Brain pericyte (primary cell): ENCODE measurements around the gene CNIH1.
"Not testable (repeated sequence)": the region's sequence is repeated elsewhere in the genome, so short reads cannot be mapped to it uniquely, and the experiment has no call there.

Experiments
- DNase-seq: peaks from one replicate; pipeline ENCODE4 v3.0.0-alpha.2; 2012; ENCODE audit warnings: low read depth, low spot score

Gene CNIH1

DNA sequence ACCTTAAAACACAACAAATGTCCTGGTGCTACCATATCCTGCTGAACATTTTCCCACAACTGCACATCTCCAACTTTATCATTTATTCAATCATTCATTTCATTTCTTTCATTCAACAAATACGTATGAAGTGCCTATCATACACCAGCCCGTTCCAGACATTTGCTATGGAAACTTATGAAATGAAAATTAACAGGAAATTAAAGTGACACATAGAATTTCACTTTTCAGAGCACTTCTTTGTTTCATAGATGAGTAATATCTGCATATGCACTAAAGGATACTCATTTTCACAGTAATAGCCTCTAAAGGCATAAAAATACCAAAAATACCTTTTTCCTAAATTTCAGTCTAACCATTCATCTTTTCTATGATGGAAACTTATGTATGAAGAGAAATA lies 12.6 kb downstream of the CNIH1 start:
- DNase-seq: no peak

DNA sequence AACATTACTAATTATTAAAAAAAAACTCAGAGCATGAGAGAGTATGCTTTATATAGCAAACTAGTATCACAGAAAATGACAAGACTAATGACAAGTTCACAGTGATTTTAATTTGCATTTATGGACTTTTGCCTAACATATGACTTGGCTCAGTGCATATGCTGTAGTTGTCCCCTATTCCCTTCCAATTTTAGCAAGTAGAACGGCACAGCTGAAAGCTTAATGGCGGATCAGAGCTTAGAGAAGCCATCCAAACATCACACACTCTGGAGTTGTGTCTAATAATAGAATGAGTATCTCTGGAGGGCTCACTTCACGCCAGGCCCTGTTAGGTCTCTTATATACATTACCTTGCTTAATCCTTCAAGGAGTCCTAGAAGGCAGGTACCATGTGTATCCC lies 13.3 kb downstream of the CNIH1 start:
- DNase-seq: no peak

DNA sequence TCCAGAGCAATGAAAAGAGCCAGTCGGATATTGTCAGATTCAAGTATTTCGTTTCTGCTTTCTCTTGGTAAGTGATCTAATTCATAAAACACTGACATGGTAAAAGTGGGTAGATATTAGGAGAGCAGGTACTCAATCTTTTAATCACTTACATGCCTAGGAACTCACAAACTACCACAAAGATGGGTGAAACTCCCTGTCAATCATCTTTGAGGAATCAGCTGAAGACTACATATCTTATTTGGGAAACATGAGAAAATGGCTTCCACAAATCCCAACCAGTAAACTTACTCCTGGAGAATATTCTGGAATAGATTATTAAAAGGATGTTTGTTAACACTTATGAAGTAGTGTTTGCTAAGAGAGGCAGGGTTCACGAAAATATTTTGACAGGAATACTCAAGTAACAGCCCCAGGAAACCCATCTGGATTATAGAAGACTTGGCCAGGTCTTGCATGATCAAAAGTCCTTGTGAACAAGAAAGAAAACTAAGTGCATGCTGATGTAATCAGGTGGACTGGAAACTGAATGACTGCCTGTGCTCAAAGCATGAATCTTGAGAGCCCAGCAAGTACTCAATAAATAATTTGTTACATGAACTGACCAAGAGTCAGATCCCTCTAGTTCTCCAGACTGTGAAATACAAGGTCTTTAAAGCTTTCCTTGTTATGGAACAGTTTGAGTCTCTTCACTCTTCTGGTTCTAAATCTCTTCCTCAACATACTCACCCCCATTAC lies 15.5 kb downstream of the CNIH1 start:
- DNase-seq: no peak

DNA sequence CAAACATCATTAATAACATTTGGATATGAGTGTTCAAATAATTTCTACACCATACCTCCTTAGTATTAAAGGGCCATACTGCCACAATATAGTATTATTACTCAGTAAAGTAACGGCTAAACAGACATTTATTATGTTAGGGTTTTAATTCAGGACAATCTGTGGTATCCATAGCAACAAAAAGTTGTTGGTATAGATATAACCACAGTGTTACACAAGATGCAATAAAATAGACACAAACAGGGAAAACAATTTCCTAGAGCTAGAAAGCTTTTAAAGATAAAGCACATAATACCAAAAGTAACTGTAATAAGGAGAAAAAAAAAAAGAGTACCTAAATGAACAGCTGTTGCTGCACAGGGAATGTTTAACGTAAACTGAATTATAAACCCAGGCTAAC lies 16.1 kb downstream of the CNIH1 start:
- no peak for DNase-seq

DNA sequence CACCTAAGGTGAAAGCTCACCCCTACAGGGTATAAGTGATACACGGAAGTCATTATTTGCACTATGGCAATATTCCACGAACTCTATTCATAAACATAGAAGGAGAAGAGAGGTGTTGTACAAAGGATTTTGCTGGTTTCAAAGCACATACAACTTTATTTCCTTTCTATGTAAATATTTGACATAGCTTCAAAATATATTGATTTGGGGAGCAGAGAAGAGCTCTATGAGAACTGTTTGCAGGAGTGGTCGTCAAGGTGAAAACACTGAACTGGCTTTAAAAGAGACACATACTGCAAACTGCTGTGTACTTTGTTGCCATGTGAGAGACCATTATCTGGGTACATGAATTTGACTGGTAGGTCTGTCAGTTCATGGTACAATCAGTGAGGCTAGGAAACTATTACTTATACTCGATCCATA lies 16.7 kb downstream of the CNIH1 start:
- DNase-seq: no peak

DNA sequence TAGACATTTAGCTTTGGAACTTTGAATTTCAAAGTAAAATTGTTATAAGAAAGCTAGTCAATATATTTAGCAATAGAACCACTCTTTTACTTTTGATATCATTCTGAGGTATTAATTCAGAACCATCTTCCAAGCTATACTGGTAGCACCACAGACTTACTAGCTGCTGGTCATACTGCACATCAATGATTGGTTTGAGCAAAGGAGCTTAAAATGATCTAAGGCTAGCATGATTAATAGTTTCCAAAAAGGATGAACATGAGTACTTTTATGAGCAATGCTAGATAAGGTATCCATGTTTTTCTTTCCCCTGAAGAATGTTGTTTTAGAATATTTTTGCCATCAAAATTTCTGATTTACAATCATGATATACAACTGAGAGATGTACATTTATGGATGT lies 17.2 kb downstream of the CNIH1 start:
- no peak for DNase-seq

DNA sequence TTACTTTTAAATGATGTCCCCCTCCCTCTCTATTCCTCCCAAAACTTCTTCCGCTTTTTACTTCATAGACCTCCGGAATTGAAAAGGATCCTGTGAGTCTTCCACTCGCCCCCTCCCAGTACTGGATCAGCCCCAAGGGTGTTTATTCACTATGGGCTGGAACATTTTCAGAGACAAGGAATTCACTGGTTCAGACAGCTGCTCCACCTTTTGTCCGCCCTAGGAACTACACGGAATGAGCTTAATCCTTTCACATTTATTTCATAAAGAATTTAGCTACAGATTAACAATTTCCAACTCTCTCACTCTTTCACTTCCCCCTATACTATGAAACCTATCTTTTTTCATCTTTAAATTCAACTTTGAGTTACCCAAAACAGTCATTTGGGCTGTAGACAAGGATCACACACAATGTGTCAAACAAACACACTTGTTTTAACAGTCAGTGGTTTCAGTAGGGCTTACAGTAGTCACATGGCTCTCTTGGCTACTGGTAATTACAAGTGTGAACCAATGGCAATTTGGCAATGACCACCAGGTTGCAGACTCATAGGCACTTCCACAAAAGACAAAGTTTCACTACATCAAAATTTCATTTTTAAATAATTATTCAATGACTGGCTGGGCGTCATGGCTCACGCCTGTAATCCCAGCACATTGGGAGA lies 20.6 kb downstream of the CNIH1 start:
- DNase-seq: no peak

DNA sequence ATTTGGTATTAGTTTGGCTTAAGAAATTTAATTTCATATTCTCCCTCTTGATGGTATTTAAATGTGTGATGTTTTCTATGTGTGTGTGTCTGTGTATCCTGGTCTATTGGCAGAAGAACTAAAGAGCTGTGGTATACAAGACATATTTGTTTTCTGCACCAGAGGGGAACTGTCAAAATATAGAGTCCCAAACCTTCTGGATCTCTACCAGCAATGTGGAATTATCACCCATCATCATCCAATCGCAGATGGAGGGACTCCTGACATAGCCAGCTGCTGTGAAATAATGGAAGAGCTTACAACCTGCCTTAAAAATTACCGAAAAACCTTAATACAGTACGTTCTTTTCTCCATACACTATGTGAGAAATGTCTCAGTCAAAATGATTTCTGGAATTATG lies 29.8 kb downstream of the CNIH1 start:
- DNase-seq: no peak

DNA sequence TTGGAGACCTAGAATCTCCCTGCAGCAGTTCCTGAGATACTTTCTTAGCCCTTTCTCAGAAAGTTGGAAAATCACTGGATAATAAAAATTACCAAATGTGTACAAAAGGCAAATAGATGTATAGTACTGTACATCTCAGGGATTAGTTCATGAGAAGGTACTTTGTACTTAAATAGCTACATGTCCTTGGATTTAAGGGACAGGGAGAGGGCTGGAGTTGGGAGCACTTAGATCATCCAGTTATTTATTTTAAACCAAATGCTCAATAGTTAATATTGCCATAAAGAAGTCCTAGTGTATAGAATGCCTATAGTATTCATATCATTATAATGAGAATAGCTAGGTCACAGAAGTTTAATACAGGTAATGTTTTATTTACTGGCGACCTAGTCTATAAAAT lies 31.0 kb downstream of the CNIH1 start:
- DNase-seq: no peak

DNA sequence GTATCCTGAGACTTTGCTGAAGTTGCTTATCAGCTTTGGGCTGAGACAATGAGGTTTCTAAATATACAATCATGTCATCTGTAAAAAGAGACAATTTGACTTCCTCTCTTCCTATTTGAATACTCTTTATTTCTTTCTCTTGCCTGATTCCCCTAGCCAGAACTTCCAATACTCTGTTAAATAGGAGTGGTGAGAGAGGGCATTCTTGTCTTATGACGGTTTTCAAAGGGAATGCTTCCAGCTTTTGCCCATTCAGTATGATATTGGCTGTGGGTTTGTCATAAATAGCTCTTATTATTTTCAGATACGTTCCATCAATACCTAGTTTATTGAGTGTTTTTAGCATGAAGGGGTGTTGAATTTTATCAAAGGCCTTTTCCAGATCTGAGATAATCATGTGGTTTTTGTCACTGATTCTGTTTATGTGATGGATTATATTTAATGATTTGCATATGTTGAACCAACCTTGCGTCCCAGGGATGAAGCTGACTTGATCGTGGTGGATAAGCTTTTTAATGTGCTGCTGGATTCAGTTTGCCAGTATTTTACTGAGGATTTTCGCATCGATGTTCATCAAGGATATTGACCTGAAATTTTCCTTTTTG lies 37.7 kb downstream of the CNIH1 start:
- DNase-seq: not testable (repeated sequence)

DNA sequence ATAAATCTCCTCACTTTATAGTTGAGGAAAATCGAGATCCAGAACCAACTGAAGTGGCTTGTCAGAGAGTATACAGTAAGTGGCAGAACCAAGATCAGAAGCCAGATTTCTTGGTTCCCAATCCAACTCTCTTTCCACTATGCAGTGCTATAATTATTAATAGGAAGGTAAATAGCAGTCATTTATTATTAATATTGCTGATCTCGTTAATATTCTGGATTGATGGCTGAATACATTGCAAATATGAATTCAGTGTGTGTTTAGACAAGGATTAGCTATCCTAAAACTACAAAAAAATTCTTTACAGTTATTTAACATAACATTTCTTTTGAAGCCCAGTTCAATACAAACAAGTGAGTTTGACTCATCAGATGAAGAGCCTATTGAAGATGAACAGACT lies 41.6 kb downstream of the CNIH1 start:
- no peak for DNase-seq

DNA sequence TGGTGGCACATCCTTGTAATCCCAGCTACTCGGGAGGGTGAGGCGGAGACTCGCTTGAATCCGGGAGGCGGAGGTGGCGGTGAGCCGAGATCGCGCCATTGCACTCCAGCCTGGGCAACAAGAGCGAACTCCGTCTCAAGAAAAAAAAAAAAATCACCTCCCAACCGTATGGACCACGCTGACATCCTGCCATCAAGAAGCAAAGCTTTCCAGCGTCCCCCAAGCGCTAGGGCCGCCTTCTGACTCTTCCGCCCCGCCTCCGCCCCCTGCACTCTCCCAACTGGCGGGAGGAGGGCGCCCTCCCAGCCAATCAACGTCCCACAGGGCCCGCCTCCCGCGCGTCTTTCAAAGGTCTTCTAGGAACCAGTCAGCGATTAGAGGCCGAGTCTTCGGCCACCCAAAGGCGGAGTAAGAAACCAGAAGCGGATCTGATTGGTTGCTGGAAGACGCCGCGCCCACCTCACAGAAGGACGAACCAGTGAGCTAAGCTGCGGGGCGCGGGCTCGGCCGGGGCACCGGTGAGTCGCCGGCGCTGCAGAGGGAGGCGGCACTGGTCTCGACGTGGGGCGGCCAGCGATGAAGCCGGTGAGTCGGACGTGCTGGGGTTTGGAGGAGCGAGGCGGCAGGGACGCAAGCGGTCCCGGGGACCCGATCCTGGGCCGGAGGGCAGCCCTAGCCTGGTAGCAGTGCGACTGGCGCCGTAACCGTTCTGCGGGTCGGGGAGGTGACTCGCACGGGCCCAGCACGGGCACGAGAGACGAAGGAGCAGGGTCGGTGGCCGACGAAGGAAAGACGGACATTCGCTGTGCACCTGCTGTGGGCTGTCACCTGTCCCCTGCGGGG lies 44.5 kb downstream of the CNIH1 start, which contains the start of gene CDKN3:
CDKN3 (plus strand) TSS at position 515 of the 843 bp plus-strand sequence; CDS start at position 577, 62 bp downstream.
- peak; percentile 94 for DNase-seq

DNA sequence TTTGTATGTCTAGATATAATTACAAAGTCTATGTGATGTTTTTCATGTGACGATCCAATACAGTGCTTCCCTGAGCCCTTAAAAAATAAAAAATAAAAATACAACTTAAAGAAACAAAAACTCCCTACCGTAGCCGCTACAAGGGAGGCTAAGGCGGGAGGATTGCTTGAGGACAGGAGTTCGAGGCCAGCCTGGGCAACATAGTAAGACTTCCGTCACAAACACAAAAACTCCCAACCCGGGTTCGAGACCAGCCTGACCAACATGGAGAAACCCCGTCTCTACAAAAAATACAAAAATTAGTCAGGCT lies 45.0 kb downstream of the CNIH1 start:
- no peak for DNase-seq

DNA sequence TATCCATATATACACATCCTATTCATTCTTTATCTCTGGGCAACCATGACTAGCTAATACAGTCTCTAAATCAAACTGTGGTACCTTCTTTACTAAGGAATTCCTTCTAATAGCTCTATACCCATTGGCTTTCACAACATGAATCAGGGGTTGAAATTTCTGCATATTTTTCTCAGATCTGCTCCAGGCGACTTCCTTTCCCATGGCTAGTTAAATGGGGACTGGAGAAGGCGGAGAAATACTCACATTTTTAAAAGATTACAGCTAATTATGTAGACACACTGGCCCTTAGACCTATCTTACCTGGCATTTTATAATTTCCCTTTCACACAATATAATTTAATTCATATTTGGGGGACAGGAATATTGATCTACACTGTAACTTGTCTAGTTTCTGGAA lies 45.5 kb downstream of the CNIH1 start:
- DNase-seq: no peak

DNA sequence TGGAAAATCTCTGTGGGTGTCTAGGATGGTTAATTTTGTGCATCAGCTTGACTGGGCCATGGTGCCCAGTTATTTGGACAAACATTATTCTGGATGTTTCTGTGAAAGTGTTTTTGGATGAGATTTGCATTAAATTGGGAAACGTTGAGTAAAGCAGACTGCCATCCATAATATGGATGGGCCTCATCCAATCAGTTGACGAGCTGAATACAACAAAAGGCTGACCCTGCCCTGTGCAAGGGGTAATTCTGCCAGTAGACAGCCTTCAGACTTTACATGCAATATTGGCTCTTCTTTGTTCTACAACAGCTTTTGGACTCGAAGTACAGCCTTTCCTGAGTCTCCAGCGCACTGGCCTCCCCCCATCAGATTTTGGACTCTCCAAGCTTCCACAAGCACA lies 45.9 kb downstream of the CNIH1 start:
- no peak for DNase-seq

DNA sequence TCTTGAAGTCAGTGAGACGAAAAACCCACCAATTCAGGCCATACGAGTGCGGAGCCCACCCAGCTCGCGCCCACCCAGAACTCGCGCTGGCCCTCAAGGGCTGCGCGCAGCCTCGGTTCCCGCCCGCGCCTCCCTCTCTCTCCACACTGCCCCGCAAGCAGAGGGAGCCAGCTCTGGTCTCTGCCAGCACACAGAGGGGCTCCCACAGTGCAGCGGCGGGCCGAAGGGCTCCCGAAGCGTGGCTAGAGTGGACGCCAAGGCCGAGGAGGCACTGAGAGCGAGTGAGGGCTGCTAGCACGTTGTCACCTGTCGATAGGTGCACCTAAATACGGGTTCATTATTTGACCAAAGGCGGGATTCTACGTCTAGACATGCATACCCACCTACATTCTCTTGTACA lies 46.6 kb downstream of the CNIH1 start:
- no peak for DNase-seq

DNA sequence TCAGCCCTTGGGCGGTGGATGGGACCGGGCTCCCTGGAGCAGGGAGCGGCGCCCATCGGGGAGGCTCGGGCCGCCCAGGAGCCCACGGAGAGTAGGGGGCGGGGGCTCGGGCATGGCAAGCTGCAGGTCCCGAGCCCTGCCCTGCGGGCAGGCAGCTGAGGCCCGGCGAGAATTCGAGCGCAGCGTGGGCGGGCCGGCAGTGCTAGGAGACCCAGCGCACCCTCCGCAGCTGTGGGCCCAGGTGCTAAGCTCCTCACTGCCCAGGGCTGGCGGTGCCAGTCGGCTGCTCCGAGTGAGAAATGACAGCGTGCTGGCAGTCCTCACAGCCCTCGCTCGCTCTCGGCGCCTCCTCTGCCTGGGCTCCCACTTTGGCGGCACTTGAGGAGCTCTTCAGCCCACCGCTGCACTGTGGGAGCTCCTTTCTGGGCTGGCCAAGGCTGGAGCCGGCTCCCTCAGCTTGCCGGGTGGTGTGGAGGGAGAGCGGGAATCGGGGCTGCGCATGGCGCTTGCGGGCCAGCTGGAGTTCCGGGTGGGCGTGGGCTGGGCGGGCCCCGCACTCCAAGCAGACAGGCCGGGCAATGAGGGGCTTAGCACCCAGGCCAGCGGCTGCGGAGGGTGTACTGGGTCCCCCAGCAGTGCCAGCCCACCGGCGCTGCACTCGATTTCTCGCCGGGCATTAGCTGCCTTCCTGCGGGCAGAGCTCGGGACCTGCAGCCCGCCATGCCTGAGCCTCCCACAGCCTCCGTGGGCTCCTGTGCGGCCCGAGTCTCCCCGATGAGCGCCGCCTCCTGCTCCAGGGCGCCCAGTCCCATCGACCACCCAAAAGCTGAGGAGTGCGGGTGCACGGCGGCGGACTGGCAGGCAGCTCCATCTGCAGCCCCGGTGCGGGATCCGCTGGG lies 47.9 kb downstream of the CNIH1 start:
- not testable (repeated sequence) for DNase-seq

DNA sequence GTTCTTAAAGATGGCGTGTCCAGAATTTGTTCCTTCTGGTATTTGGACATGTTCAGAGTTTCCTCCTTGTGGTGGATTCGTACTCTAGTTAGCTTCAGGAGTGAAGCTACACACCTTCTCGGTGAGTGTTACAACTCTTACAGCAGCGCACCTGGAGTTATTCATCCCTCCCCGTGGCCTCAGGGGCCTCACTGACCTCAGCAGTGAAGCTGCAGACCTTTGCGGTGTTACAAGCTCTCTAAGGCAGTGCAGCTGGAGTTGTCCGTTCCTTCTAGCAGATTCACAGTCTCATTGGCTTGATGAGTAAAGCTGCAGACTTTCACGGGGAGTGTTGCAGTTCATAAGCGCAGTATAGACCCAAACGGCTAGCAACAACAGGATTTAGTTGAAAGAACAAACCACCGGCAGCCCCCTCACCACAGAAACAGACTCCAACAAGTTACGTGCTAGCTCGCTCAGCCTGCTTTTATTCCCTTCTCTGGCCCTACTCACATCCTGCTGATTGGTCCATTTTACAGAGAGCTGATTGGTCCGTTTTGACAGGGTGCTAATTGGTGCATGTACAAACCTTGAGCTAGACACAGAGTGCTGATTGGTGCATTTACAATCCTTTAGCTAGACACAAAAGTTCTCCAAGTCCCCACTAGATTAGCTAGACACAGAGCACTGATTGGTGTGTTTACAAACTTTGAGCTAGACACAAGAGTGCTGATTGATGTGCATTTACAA lies 48.9 kb downstream of the CNIH1 start:
- DNase-seq: no peak

DNA sequence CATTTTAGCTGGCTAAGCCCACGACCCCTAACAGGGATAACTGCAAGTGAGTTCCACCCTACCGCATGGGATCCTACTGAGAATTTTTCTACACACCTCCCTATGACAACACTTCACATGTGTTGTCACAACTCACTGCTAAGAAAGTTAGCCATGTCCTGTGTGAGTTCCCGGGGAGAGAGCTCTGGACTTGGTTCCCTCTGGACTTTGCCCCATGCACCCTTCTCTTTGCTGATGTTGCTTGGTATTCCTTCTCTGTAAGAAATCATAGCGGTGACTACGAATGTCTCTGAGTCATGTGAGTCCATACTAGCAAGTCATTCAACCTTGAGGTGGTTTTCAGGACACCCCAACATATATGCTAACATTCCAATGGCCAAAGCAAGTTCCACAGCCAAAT lies 53.8 kb downstream of the CNIH1 start:
- DNase-seq: no peak

DNA sequence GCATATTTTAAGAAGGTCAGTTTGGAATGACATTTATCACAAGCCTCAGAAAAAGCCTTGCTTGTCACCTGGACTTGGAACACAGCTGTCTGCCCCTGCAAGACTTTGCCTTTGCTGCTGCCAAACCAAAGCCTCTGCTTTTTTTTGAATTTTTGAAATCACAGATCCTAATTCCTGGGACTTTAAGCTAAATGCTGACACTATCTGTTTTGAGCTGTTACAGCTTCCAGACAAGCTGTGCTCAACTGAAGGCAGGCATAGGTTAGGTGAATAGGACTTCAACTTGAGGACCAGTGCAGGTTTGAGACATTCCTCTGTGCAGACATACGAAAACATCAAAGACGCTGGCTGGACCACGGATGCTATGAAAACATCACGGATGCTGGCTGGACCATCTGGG lies 55.6 kb downstream of the CNIH1 start:
- no peak for DNase-seq

DNA sequence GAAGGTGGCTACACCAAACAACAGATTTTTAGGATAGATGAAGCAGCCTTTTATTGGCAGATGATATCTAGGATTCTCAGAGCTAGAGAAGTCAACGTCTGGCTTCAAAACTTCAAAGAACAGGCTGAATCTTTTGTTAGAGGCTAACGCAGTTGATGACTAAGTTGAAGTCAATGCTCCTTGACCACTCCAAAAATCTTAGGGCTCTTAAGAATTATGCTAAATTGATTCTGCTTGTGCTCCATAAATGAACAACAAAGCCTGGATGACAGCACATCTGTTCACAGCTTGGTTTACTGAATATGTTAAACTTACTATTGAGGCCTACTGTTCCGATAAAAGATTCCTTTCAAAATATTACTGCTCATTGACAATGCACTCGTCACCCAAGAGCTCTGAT lies 57.3 kb downstream of the CNIH1 start:
- no peak for DNase-seq
